IPS-18c (cell line): ENCODE measurements around the gene ESYT1.

ENCODE experiments used
- H3K4me3 ChIP-seq: 2 replicates; pipeline ENCODE4 v1.7.0; 2013; ENCODE audit warnings: low read depth, mild to moderate bottlenecking, low read length, moderate library complexity; ENCODE audit not compliant: insufficient read depth
- H3K9me3 ChIP-seq: one replicate; pipeline ENCODE4 v1.6.1; 2013; ENCODE audit warnings: mild to moderate bottlenecking, low read length, moderate library complexity; ENCODE audit not compliant: control insufficient read depth, insufficient read depth

The ESYT1 gene

DNA sequence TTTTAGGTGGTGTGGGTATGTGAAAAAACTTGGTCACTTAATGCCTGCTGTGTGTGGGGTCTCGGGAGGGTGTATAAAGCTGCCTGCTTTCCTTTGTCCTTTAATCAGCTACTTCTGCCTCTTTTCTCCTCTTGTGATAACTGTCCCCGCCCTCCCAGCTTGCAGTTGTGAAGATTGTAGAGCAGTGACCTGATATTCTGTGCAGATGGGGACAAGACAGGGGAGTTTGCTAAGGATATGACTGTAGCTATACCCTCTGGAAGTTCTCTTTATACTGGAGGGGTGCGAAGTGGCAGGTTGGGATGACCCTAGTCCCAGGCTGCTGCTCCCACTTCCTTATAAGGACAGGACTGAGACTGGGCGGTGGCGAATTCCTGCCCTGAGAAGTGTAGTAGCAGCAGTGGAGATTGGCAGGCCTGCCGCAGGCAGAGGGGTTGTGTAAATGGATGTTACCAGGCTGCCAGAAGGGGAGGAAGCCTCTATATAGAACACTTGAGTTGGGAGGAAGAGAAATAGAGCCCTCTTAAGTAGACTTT, 30.9 kb downstream of the ESYT1 start:
- Histone ChIP-seq H3K9me3 (no peaks in the 10 kb centered on the region), H3K4me3 (peak overlapping the region; percentile 85)

GRCh38 chr12:56159482-56160192, 31.6 kb downstream of the ESYT1 start:
- Histone ChIP-seq H3K9me3 (no peaks in the 10 kb centered on the region), H3K4me3 (peak overlapping the region; percentile 85)

DNA sequence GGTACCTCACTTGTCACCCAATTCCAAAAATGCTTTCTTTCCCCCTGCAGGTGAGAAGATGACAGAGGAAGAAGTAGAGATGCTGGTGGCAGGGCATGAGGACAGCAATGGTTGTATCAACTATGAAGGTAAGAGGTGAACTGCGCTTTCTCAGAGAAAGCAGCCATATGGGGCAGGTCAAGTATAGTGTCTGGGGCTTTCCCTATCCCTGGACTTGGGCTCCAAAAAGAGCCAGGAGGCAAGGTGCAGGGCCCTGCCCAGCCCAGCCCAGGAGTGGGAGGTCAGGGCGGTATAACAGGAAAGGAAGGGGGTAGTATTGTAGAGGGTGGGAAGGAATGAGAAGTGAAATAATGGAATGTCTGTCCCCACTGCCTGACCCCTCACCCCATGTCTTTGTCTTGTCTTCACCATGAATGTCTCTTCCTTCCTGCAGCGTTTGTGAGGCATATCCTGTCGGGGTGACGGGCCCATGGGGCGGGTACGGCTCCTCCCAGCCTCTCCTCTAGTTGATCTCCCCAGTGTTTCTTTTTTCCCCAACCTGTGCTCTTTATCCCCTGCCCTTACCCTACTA, 32.2 kb downstream of the ESYT1 start:
- Histone ChIP-seq H3K9me3 (no peaks in the 10 kb centered on the region), H3K4me3 (peak overlapping the region; percentile 85)

DNA sequence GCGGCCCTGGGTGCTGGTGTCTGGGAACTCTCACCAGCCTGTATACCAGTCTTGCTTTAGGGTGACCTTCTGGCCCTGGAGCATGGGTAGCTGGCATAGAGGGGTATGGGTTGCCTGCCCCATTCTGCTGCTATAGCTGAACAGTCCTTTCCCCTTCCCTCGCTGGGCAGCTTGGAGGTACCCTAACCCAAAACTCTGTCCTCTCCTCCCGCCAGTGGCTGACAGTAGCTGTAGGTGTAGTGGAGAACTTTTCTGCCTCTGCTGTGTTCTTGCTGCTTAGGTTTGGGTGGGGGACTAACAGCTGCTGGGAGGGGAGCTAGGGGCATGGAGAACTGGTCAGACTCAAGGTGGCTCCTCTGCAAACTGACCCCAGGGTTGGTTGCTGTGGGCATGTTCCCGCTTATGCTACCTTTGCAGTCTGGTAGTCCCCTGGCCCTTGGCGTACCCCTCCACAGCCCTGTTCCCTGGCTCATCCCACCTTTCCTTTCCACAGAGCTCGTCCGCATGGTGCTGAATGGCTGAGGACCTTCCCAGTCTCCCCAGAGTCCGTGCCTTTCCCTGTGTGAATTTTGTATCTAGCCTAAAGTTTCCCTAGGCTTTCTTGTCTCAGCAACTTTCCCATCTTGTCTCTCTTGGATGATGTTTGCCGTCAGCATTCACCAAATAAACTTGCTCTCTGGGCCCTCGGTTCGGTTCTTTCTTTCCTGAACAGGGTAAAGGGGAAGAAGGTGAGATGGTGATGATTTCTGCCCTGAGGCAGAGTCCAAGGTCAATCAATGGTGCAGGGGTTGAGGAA, 33.0 kb downstream of the ESYT1 start:
- no peaks in the 10 kb centered on the region for H3K9me3 ChIP-seq
- H3K4me3 ChIP-seq = 0 out of 2 replicates have a peak overlapping the region, but pooled peaks have one; percentile 24

DNA sequence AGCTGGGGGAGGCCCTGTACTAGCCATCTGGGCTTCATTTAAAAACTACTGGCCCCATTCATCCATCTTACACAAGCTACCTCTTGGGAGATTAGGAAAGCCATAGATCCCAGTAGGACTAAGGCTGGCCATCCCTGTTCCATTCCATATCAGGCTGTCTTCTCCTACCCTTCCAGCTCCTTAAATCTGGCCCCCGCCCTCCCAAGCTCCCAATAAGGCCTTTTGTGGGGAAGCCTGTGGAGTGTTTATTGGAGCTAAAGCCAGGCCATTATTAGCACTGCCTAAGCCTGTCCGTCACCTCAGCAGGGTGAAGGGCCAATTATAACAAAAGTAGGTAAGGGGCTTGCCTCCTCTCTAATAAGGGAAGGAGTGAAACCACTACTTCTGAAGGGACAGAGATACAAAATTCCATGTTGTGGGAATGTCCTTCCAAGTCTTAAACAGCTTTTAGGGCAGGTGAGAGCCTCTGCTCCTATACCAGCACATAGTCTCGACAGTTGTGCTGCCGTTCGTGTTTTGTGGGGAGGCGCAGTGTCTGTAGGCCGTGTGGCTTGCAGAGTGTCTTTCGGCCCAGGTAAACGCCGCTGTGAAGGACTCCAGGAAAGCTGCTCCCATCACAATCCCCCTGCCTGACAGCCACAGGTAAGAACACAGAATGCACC, 33.8 kb downstream of the ESYT1 start:
- Histone ChIP-seq H3K9me3 (no peaks in the 10 kb centered on the region), H3K4me3 (no peak overlapping the region)

GRCh38 chr12:56162468-56163290, 34.6 kb downstream of the ESYT1 start:
- Histone ChIP-seq H3K9me3 (no peaks in the 10 kb centered on the region), H3K4me3 (no peak overlapping the region)

- Histone ChIP-seq H3K4me3 (no peak overlapping the region), H3K9me3 (no peaks in the 10 kb centered on the region)
Observed at GRCh38 chr12:56163533-56164344, 35.7 kb downstream of the ESYT1 start.

GRCh38 chr12:56164345-56164729, 36.3 kb downstream of the ESYT1 start:
- Histone ChIP-seq H3K9me3 (no peaks in the 10 kb centered on the region), H3K4me3 (no peak overlapping the region)

DNA sequence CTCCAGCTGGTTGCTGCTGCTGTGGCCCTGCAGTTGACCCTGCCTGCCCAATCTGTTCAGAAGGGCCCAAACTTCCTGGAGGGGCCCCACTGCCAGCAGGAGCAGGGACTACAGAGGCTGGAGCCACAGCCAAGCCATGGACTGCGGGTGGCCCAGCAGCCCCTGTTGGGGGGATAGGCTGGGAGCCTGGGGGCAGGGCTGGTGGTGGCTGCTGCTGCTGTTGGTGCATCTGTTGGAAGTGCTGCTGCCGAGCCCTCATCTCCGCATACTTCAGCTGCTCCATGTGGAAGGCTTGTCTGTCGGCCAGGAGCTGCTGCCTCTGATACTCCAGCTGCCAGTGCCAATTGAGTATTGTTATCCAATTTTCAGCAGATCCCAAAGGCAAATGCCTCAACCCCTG, 37.3 kb downstream of the ESYT1 start:
- H3K9me3 ChIP-seq = no peaks in the 10 kb centered on the region
- H3K4me3 ChIP-seq = no peak overlapping the region

- H3K9me3 ChIP-seq = no peaks in the 10 kb centered on the region
- no peak overlapping the region for H3K4me3 ChIP-seq
Observed at GRCh38 chr12:56169229-56169759, 41.2 kb downstream of the ESYT1 start.

- H3K4me3 ChIP-seq = no peak overlapping the region
- H3K9me3 ChIP-seq = no peaks in the 10 kb centered on the region
Observed at GRCh38 chr12:56172839-56173238, 44.8 kb downstream of the ESYT1 start.

DNA sequence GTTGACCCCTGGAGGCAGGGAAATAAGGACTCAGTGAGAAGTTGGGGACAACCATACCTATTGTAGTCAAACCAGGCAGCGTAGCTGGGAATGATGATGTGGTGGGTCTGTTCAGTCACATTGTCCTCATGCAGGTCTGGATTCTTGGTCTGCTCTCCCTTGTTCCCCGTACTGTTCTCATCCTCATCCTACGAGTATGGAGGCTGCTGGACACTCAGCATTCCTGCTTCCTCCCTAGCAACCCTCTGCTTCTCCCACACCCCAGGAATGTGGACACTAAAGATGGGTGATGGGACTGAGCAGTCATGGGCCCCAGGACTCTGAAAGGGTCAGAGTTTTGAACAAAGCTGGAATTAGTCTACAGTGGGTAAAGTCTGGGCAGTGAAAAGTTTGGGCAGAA, 50.3 kb downstream of the ESYT1 start:
- Histone ChIP-seq H3K4me3 (no peak overlapping the region), H3K9me3 (no peaks in the 10 kb centered on the region)

DNA sequence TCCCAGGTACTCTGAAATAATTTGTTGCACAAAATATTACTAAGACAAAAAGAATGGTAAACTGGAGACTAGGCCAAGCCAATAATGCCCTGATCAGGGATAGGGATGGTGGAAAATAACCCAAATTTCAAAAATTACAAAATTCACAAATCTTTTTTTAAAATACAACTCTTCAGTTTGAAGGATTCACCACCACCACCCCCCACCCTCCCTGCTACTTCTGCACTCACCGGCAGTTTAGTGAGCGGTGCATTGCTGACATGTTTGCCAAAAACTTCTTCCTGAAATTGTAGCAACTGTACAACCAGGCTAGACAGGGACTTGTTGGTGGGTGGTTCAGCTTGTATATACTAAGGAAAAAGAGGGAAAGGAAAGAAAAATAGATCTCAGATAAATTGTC, 58.9 kb downstream of the ESYT1 start:
- Histone ChIP-seq H3K4me3 (no peak overlapping the region), H3K9me3 (no peaks in the 10 kb centered on the region)

DNA sequence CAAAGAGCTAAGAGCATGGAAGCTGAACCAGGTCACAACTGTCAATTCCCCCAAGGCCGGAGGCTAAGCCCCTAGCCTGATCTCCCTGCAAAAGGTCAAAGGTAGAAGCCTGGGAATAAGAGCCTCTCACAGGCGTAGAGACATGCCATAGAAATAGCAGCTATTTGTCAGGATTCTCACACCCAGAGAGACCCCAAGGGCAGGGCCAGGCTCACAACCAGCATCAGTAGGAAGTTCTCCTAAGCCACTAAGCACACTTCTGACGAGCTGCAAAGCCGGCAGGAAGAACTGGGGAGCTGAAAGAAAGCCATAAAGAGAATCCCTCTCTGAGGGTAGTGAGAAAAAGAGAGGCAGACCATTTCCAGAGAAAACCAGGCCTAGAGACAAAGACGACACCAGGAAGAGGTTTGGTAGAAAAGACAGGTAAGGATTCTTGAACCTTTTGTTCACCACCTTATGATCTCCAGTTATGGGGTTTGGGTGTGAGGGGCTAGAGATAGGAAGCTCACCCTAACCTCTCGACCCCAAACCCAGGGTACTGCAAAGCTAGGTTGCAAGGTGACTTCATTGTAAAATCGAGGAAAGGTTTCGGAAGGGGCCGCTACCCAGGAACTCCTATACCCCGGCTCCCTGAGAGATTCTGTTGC, 60.2 kb downstream of the ESYT1 start:
- peak overlapping the region; percentile 93 for H3K4me3 ChIP-seq
- no peaks in the 10 kb centered on the region for H3K9me3 ChIP-seq

DNA sequence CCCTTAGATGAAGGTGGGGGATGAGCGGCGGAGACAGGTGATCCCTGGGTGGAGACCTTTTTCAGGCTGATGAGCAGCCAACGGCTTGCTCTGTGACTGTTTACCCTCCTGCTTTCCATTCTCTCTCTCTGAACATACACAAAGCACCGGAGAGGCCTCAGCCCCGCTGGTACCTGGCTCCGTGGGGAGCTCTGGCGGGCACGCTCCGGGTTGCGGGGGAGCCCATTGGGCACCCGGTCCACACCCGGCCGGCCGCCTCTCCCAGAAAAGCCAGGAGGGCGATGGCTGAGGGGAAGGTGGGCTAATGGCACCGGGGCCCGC, 60.7 kb downstream of the ESYT1 start:
- no peaks in the 10 kb centered on the region for H3K9me3 ChIP-seq
- peak overlapping the region; percentile 93 for H3K4me3 ChIP-seq
